PC-9 (cell line): ENCODE results near the gene MBD3L4.

Experiments used
- EZH2 ChIP-seq: fragments of 200-600 bp; sonication (generic); IDR thresholded peaks from 2 replicates; pipeline ENCODE4 v1.8.0; 2017; ENCODE audit warnings: antibody characterized with exemption, low read depth
- TF ChIP-seq, protein P1 (sequence below): fragments of 200-600 bp; sonication (generic); conservative IDR thresholded peaks from 2 replicates; pipeline ENCODE4 v1.6.1; 2017; ENCODE audit warnings: mixed run types, antibody characterized with exemption, mild to moderate bottlenecking, moderate library complexity

DNA sequence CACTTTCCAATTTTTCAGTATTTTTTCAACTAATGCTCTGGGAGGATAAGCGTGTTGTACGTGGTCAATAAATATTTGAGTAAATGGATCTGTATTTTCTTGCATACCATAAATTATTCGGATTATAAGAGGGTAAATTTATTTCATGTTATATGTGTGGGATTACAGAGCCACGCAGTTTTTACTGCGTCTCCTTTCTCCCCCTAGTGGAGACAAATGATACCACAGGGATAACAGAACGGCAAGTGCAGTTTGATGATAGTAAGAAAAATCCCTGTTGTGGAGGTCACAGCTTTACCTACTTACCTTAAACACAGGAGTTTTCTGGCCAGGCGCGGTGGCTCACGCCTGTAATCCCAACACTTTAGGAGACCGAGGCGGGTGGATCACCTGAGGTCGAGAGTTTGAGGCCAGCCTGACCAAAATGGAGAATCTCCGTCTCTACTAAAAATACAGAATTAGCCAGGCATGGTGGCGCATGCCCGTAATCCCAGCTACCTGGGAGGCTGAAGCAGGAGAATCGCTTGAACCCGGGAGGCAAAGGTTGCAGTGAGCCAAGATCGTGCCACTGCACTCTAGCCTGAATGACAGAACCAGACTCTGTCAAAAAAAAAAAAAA is 35.6 kb downstream of the MBD3L4 start:
- no peak for TF ChIP-seq EZH2
- TF ChIP-seq, protein P1, sequence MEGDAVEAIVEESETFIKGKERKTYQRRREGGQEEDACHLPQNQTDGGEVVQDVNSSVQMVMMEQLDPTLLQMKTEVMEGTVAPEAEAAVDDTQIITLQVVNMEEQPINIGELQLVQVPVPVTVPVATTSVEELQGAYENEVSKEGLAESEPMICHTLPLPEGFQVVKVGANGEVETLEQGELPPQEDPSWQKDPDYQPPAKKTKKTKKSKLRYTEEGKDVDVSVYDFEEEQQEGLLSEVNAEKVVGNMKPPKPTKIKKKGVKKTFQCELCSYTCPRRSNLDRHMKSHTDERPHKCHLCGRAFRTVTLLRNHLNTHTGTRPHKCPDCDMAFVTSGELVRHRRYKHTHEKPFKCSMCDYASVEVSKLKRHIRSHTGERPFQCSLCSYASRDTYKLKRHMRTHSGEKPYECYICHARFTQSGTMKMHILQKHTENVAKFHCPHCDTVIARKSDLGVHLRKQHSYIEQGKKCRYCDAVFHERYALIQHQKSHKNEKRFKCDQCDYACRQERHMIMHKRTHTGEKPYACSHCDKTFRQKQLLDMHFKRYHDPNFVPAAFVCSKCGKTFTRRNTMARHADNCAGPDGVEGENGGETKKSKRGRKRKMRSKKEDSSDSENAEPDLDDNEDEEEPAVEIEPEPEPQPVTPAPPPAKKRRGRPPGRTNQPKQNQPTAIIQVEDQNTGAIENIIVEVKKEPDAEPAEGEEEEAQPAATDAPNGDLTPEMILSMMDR, result no peak
